GM19193 (cell line): ENCODE measurements around the gene PRRT2.
A peak's percentile ranks its signal among the peaks of the same experiment; 100 is the strongest.

Experiments used
- POLR2A ChIP-seq: IDR thresholded peaks from 4 replicates; pipeline ENCODE4 v1.6.1; 2011; ENCODE audit not compliant: insufficient read depth, insufficient read length; ENCODE audit errors: extremely low read depth

PRRT2 gene

DNA sequence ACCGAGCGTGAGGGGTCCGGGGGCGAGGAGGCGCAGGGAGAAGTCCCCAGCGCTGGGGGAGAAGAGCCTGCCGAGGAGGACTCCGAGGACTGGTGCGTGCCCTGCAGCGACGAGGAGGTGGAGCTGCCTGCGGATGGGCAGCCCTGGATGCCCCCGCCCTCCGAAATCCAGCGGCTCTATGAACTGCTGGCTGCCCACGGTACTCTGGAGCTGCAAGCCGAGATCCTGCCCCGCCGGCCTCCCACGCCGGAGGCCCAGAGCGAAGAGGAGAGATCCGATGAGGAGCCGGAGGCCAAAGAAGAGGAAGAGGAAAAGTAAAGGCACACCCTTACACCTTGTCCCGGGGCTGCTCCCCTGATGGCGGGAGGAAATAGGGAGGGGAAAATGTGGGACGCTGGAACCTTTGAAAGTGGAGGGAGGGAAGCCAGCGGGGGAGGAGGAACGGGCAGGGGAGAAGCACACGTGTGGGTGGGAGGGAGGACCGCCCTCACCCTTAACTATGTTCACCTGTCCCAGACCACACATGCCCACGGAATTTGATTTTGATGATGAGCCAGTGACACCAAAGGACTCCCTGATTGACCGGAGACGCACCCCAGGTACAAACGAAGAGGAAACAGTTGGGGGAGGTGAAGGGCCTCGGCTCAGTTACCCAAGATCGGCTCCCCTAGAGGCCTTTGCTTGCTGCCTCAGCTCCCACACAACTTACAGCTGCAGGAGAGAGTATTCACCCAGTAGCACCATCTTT lies 4.9 kb downstream of the PRRT2 start:
- TF ChIP-seq POLR2A: no peak

- TF ChIP-seq POLR2A: no peak
These were observed 6.1 kb downstream of the PRRT2 start for GRCh38 chr16:29818082-29818481.

DNA sequence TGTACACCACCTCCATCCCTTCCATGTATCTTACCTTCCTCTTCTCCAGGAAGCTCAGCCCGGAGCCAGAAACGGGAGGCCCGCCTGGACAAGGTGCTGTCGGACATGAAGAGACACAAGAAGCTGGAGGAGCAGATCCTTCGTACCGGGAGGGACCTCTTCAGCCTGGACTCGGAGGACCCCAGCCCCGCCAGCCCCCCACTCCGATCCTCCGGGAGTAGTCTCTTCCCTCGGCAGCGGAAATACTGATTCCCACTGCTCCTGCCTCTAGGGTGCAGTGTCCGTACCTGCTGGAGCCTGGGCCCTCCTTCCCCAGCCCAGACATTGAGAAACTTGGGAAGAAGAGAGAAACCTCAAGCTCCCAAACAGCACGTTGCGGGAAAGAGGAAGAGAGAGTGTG lies 7.5 kb downstream of the PRRT2 start:
- TF ChIP-seq POLR2A: no peak

DNA sequence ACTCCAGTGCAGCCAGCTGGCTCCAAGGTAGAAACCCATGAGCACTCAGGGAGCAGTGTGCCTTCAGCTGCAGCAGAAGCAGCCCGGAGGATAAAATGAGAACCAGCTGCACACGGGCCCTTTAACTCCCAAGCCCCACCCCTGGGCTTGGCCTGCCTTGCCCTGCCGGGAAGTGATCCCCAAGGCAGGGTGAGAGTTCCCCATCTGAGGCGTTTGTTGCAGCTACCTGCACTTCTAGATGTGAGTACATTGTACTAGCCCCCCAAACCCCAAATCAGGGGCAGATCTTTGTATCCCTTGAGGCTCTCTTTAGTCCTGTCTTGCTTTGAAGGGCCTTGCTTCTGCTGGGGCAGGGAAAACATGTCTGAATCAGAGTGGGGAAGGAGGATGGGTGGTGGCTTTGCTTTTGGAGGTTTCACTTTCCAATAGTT lies 8.3 kb downstream of the PRRT2 start, which contains the start of gene MVP:
MVP (plus strand) TSS at position 192 of the 431 bp plus-strand sequence. CDS start 10,088 bp downstream, outside the sequence.
- TF ChIP-seq POLR2A: peak; percentile 66

GRCh38 chr16:29820730-29821642 lies 9.0 kb downstream of the PRRT2 start:
- peak; percentile 82 for TF ChIP-seq POLR2A

- TF ChIP-seq POLR2A: no peak
These were observed 9.7 kb downstream of the PRRT2 start for GRCh38 chr16:29821643-29822115.

DNA sequence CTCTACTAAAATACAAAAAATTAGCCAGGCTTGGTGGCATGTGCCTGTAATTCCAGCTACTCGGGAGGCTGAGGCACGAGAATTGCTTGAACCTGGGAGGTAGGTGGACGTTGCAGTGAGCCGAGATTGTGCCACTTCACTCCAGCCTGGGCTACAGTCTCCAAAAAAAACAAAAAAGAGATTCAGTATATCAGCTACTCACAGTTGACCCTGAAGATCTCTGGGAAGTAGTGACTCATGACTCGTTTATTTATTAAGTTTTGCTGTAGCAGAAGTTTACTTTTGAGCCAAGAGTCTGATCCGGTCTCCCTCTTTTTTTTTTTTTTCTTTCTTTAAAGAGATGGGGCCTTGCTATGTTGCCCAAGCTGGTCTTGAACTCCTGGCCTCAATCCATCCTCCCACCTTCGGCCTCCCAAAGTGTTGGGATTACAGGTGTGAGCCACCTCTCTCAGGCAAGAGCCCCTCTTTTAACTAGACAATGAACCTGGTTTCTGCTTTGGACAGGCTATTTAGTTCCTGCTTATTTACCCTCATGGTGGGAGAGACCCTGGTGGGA lies 12.7 kb downstream of the PRRT2 start:
- TF ChIP-seq POLR2A: no peak

GRCh38 chr16:29825145-29826044 lies 13.4 kb downstream of the PRRT2 start:
- no peak for TF ChIP-seq POLR2A

- no peak for TF ChIP-seq POLR2A
These were observed 14.3 kb downstream of the PRRT2 start for GRCh38 chr16:29826342-29826695.

GRCh38 chr16:29830774-29831173 lies 18.8 kb downstream of the PRRT2 start:
- TF ChIP-seq POLR2A: no peak

DNA sequence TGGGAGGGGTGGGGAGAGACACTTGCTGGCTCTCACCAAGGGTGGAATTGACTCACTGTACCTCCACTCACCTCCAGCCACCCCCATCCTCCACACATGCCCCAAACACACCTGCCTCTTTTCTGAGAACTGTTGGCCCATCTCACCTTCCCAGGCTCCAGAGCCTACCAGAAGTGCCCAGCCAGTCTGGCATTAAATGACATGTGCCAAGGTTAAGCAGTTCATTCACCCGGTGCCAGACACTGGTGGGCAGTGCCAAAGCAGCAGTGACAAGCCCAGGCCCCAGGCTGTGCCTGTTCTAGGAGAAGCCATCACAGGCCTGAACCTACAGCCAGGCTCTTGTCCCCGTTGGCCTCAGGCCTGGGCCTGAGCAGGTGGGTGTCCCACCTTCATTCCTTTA lies 19.5 kb downstream of the PRRT2 start:
- no peak for TF ChIP-seq POLR2A

DNA sequence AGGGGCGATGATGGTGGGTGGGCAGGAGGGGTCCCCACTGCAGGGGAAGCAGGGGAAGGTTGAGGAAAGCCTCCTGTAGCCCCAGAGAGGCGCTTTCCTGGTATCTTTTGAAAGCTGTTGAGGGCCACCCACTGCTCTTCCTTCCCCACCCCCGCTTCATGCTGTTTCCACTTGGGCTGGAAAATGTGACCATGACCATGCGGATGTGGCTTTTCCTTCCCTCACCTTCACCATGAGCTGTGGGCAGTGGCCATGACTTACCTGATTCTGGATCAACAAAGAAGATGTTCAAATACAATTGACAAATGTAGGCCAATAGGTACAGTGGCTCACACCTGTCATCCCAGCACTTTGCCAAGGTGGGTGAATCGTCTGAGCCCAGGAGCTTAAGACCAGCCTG lies 22.1 kb downstream of the PRRT2 start:
- no peak for TF ChIP-seq POLR2A

DNA sequence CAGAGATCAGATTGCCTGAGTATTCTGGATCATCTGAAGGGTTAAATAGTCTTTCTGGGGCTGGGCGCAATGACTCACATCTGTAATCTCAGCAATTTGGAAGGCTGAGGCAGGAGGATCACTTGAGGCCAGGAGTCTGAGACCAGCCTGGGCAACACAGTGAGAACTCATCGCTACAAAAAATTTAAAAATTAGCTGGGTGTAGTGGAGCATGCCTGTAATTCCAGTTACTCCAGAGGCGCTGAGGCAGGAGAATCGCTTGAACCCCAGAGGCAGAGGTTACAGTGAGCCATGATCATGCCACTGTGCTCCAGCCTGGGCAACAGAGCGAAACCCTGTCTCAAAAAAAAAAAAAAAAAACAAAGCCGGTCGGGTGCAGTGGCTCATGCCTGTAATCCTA lies 23.9 kb downstream of the PRRT2 start:
- no peak for TF ChIP-seq POLR2A

DNA sequence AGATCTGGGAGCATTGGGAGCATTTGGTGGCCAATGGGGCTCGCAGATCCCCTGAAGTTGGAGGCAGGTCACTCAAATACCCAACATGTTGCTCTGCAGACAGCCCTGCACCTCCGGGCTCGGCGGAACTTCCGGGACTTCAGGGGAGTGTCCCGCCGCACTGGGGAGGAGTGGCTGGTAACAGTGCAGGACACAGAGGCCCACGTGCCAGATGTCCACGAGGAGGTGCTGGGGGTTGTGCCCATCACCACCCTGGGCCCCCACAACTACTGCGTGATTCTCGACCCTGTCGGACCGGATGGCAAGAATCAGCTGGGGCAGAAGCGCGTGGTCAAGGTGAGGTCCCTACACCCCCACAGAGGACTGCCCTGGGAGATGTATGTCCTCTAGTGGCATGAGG lies 24.6 kb downstream of the PRRT2 start:
- TF ChIP-seq POLR2A: no peak
